OCI-LY1 (cell line): ENCODE data around the gene PTPRN2.

Source experiments
- H2AFZ ChIP-seq: fragments of 200-600 bp; sonication (generic), shearing (Covaris generic); 2 replicates; pipeline ENCODE4 v1.6.0; 2014; ENCODE audit warnings: antibody characterized with exemption, mild to moderate bottlenecking, low read length
- H3F3A ChIP-seq: fragments of 200-600 bp; sonication (generic), shearing (Covaris generic); 2 replicates; pipeline ENCODE4 v1.6.0; 2014; ENCODE audit warnings: mild to moderate bottlenecking, antibody characterized with exemption, low read length, moderate library complexity; ENCODE audit not compliant: insufficient read depth
- H3K27ac ChIP-seq: fragments of 200-600 bp; sonication (generic); 2 replicates; pipeline ENCODE4 v1.5.1; 2014; ENCODE audit warnings: low read length, mixed run types, mild to moderate bottlenecking, low read depth; ENCODE audit not compliant: poor library complexity, severe bottlenecking
- H3K27me3 ChIP-seq: fragments of 200-600 bp; sonication (generic); 2 replicates; pipeline ENCODE4 v1.6.0; 2014; ENCODE audit warnings: antibody characterized with exemption, mild to moderate bottlenecking, low read length, moderate library complexity; ENCODE audit not compliant: insufficient read depth
- H3K36me3 ChIP-seq: fragments of 200-600 bp; sonication (generic); 2 replicates; pipeline ENCODE4 v1.6.1; 2014; ENCODE audit warnings: mild to moderate bottlenecking, antibody characterized with exemption, low read length, moderate library complexity, mixed read lengths; ENCODE audit not compliant: insufficient read depth
- H3K4me1 ChIP-seq: fragments of 200-600 bp; sonication (generic); 2 replicates; pipeline ENCODE4 v1.5.1; 2014; ENCODE audit warnings: mild to moderate bottlenecking, low read length, moderate library complexity; ENCODE audit not compliant: insufficient read depth, severe bottlenecking
- H3K4me2 ChIP-seq: fragments of 200-600 bp; sonication (generic), shearing (Covaris generic); 2 replicates; pipeline ENCODE4 v1.6.1; 2014; ENCODE audit warnings: low read length
- H3K4me3 ChIP-seq: fragments of 200-600 bp; sonication (generic); 2 replicates; pipeline ENCODE4 v1.5.1; 2014; ENCODE audit warnings: low read length, low read depth, mild to moderate bottlenecking, mixed read lengths; ENCODE audit not compliant: poor library complexity, severe bottlenecking
- H3K79me2 ChIP-seq: fragments of 200-600 bp; shearing (Covaris generic); 2 replicates; pipeline ENCODE4 v1.6.1; 2016; ENCODE audit warnings: mixed run types, low read length, mixed read lengths; ENCODE audit not compliant: insufficient read depth
- H3K9ac ChIP-seq: fragments of 200-600 bp; sonication (generic), shearing (Covaris generic); 2 replicates; pipeline ENCODE4 v1.6.1; 2014; ENCODE audit warnings: mild to moderate bottlenecking, low read length, mixed read lengths
- H3K9me2 ChIP-seq: fragments of 200-600 bp; sonication (generic), shearing (Covaris generic); 2 replicates; pipeline ENCODE4 v1.6.1; 2014; ENCODE audit warnings: low read depth, mild to moderate bottlenecking, low read length, mixed read lengths
- H3K9me3 ChIP-seq: fragments of 200-600 bp; shearing (Covaris generic); 2 replicates; pipeline ENCODE4 v1.6.1; 2014; ENCODE audit warnings: low read length, mixed read lengths
- H4K20me1 ChIP-seq: fragments of 200-600 bp; sonication (generic), shearing (Covaris generic); 2 replicates; pipeline ENCODE4 v1.6.0; 2016; ENCODE audit warnings: mild to moderate bottlenecking, low read length; ENCODE audit not compliant: insufficient read depth
- EZH2 ChIP-seq: fragments of 200-600 bp; sonication (generic), shearing (Covaris generic); IDR thresholded peaks from 2 replicates; pipeline ENCODE4 v1.8.0; 2017; ENCODE audit warnings: borderline replicate concordance, mixed run types, mild to moderate bottlenecking, antibody characterized with exemption, low read length, moderate library complexity, mixed read lengths
- TF ChIP-seq, protein P1 (sequence below): fragments of 200-600 bp; sonication (generic), shearing (Covaris generic); IDR thresholded peaks from 2 replicates; pipeline ENCODE4 v1.5.1; 2017; ENCODE audit warnings: mild to moderate bottlenecking, antibody characterized with exemption, low read length, moderate library complexity, mixed read lengths

PTPRN2 gene

DNA sequence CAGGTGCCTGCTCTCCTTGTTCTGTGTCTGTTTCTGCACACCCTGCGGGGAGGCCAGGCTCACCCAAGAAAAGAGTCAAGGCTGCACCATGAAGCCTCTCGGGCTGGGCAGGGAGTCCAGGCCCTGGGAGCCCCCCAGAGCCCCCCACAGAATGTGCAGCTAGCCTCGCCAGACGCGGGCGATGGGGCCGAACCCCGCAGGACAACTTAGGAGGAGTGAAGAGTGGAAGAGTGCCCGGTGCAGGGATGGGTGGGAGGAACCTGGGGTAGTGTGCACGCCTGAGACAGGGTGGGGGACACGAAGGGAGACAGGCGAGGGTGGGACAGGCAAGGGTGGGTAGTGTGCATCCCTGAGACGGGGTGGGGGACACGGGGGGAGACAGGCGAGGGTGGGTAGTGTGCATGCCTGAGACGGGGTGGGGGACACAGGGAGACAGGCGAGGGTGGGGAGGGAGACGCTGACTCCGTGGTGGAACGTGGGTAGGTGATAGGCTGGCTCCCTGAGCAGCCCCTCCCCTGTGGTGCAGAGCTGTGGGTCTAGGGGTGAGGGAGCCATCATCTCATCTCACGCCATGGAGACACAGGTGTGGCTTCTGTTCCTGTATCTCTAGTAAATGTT lies 635.5 kb downstream of the PTPRN2 start:
- Histone ChIP-seq H3K27ac (no peak overlapping the region), H3K27me3 (peaks cover 6% of the 10 kb centered on the region; the same call in 1 of the 2 replicates)
- no peak for TF ChIP-seq EZH2
- TF ChIP-seq, protein P1, sequence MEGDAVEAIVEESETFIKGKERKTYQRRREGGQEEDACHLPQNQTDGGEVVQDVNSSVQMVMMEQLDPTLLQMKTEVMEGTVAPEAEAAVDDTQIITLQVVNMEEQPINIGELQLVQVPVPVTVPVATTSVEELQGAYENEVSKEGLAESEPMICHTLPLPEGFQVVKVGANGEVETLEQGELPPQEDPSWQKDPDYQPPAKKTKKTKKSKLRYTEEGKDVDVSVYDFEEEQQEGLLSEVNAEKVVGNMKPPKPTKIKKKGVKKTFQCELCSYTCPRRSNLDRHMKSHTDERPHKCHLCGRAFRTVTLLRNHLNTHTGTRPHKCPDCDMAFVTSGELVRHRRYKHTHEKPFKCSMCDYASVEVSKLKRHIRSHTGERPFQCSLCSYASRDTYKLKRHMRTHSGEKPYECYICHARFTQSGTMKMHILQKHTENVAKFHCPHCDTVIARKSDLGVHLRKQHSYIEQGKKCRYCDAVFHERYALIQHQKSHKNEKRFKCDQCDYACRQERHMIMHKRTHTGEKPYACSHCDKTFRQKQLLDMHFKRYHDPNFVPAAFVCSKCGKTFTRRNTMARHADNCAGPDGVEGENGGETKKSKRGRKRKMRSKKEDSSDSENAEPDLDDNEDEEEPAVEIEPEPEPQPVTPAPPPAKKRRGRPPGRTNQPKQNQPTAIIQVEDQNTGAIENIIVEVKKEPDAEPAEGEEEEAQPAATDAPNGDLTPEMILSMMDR, result no peak

DNA sequence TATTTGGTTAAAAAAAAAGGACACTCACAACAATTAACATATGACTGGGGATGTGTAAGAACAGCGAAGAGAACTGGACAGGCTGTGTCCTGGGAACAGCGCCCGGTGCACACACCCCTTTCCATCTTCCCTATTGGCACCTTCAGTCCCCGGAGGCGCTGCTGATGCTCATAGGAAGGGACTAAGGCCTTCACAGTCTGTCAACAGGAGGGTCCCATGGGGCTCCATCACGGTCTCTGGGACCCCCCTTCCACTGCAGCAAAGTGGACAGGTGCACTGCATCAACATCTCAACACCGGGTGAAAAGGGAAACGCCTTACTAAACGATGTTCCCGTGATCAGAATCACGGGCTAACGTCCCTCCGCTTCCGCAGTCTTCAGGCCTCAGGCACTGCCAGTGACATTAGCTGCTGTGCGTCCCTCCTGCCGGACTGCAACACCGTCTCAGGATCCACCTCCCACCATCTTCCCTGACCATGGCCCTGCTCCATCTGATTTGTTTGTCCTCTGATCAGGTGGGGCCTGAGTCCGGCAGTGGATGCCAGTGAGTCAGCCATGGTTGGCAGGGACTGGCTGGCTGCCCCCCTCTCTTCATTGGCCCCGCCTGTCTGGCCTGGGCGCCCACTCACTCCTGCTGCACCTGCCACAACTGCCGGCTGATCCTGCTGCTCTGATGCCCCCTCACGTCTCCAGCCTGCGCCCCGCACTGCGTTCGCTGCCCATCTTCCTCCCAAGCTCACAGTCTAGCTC lies 636.1 kb downstream of the PTPRN2 start:
- Histone ChIP-seq H3K9me2 (no peaks in the 10 kb centered on the region), H3K79me2 (no peaks in the 10 kb centered on the region), H3K4me3 (no peak overlapping the region), H3K4me1 (no peaks in the 10 kb centered on the region), H3K9ac (no peak overlapping the region), H3K27ac (no peak overlapping the region), H3K36me3 (no peaks in the 10 kb centered on the region), H3K9me3 (0 out of 2 replicates have a peak, but pooled peaks cover 3% of the 10 kb centered on the region), H3F3A (no peaks in the 10 kb centered on the region), H3K4me2 (no peak overlapping the region), H4K20me1 (no peaks in the 10 kb centered on the region), H2AFZ (no peak overlapping the region), H3K27me3 (peaks cover 6% of the 10 kb centered on the region; the same call in 1 of the 2 replicates)
- TF ChIP-seq, protein P1, result no peak
- no peak for TF ChIP-seq EZH2

More for the DNA sequence above, 635.5 kb downstream of the PTPRN2 start:
- H3K4me2 ChIP-seq, result no peak overlapping the region
- no peak overlapping the region for H2AFZ ChIP-seq
- H3K9me2 ChIP-seq, result no peaks in the 10 kb centered on the region
- no peak overlapping the region for H3K4me3 ChIP-seq
- 0 out of 2 replicates have a peak, but pooled peaks cover 3% of the 10 kb centered on the region for H3K9me3 ChIP-seq
- H3K4me1 ChIP-seq, result no peaks in the 10 kb centered on the region
- H3K79me2 ChIP-seq, result no peaks in the 10 kb centered on the region
- H4K20me1 ChIP-seq, result no peaks in the 10 kb centered on the region
- no peaks in the 10 kb centered on the region for H3F3A ChIP-seq
- no peaks in the 10 kb centered on the region for H3K36me3 ChIP-seq
- no peak overlapping the region for H3K9ac ChIP-seq

DNA sequence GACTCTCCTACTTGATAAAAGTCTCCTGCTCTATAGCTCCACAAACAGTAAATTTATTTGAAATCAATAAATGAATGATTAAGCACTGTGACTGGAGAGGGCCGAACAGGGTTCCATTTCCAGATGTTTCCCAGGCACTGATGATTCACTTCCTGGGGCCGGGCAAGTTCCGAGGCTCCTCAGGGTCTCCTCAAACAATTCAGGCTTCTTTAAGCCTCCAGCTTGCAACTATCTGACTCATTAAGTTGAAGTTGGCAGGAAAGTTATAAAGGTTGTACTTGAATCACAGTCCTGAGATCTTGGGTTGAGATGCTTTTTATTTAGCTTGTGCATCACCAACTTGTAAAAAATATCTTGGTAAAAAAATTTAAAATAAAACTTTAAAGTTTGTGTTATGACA lies 637.9 kb downstream of the PTPRN2 start:
- H3K27ac ChIP-seq, result no peak overlapping the region
- H3K9me2 ChIP-seq, result no peaks in the 10 kb centered on the region
- no peak overlapping the region for H2AFZ ChIP-seq
- TF ChIP-seq EZH2, result no peak
- TF ChIP-seq, protein P1, result no peak
- peaks cover 6% of the 10 kb centered on the region; the same call in 1 of the 2 replicates for H3K27me3 ChIP-seq
- no peaks in the 10 kb centered on the region for H3K79me2 ChIP-seq
- H3F3A ChIP-seq, result no peaks in the 10 kb centered on the region
- H3K4me2 ChIP-seq, result no peak overlapping the region
- H3K9ac ChIP-seq, result no peak overlapping the region
- no peaks in the 10 kb centered on the region for H4K20me1 ChIP-seq
- H3K9me3 ChIP-seq, result 0 out of 2 replicates have a peak, but pooled peaks cover 3% of the 10 kb centered on the region
- no peaks in the 10 kb centered on the region for H3K4me1 ChIP-seq
- H3K36me3 ChIP-seq, result no peaks in the 10 kb centered on the region
- H3K4me3 ChIP-seq, result no peak overlapping the region
